Stimulated activated naive CD8-positive, alpha-beta T cell treated with anti-CD3 and anti-CD28 coated beads, Interleukin-15, amount 100 ng/mL, for 72 hours (primary cell): Measurements from ENCODE around the gene SLC50A1.

Experiments
- ATAC-seq: fragments of 150-1000 bp; cut with Tn5 transposase; 2 replicates; pipeline ENCODE4 v1.10.0; 2021; ENCODE audit warnings: mild to moderate bottlenecking, moderate library complexity
- DNase-seq, 2 donors: peaks; one replicate each; pipeline ENCODE4 v3.0.0; 2021 to 2022
- H3K27ac Mint-ChIP-seq, 2 donors: one replicate each; pipeline ENCODE4 v1.8.0; 2022; ENCODE audit warnings: mild to moderate bottlenecking in 2 of 2, mixed read lengths in 2 of 2, moderate library complexity in 2 of 2
- H3K27me3 Mint-ChIP-seq: one replicate; pipeline ENCODE4 v1.8.0; 2022; ENCODE audit warnings: mixed read lengths
- H3K4me1 Mint-ChIP-seq: one replicate; pipeline ENCODE4 v1.8.0; 2022; ENCODE audit warnings: mild to moderate bottlenecking, mixed read lengths
- H3K4me3 Mint-ChIP-seq, 2 donors: one replicate each; pipeline ENCODE4 v1.8.0; 2022; ENCODE audit warnings: mild to moderate bottlenecking in 2 of 2, mixed read lengths in 2 of 2, moderate library complexity in 1 of 2
- H3K9me3 Mint-ChIP-seq, 2 donors: one replicate each; pipeline ENCODE4 v1.8.0; 2022; ENCODE audit warnings: mixed read lengths in 2 of 2

The SLC50A1 gene

GRCh38 chr1:155170101-155170785 is 34.6 kb downstream of the SLC50A1 start:
- DNase-seq (no peak), ATAC-seq (no peak)
- Mint-ChIP-seq H3K27ac (no peak overlapping the region), H3K9me3 (no peaks in the 10 kb centered on the region), H3K27me3 (peaks cover 7% of the 10 kb centered on the region), H3K4me3 (no peak overlapping the region), H3K4me1 (peaks cover 54% of the 10 kb centered on the region)

- Mint-ChIP-seq H3K4me3 (peak overlapping the region in 1 of 2 donors; percentile 29), H3K9me3 (no peaks in the 10 kb centered on the region), H3K27me3 (peaks cover 7% of the 10 kb centered on the region), H3K27ac (no peak overlapping the region), H3K4me1 (peaks cover 60% of the 10 kb centered on the region)
- ATAC-seq (no peak), DNase-seq (no peak)
Observed at GRCh38 chr1:155170806-155171205, 35.2 kb downstream of the SLC50A1 start.

GRCh38 chr1:155171836-155172731 is 36.4 kb downstream of the SLC50A1 start:
- Mint-ChIP-seq H3K27ac (peak overlapping the region; percentile 77 to 99), H3K9me3 (no peaks in the 10 kb centered on the region), H3K27me3 (peaks cover under 1% of the 10 kb centered on the region), H3K4me3 (peak overlapping the region; percentile 96 to 99), H3K4me1 (peaks cover 67% of the 10 kb centered on the region)
- DNase-seq, result no peak
- peak; percentile 37 for ATAC-seq

GRCh38 chr1:155172732-155173477 is 37.3 kb downstream of the SLC50A1 start, which contains the start of gene KRTCAP2:
Gene KRTCAP2 (minus strand): TSS chr1:155173304. CDS start chr1:155173224, 80 bp downstream.
- peak; percentile 93 to 96 for DNase-seq
- H3K4me1 Mint-ChIP-seq, result peaks cover 64% of the 10 kb centered on the region
- ATAC-seq, result peak; percentile 86
- no peaks in the 10 kb centered on the region for H3K27me3 Mint-ChIP-seq
- no peaks in the 10 kb centered on the region for H3K9me3 Mint-ChIP-seq
- H3K4me3 Mint-ChIP-seq, result peak within 1 kb of the TSS; percentile 96 to 99
- peak within 1 kb of the TSS; percentile 99 for H3K27ac Mint-ChIP-seq

GRCh38 chr1:155173478-155174323 is 38.0 kb downstream of the SLC50A1 start, which contains the start of gene TRIM46:
Gene TRIM46 (plus strand): TSS chr1:155173849. CDS start chr1:155173967, 118 bp downstream.
- no peaks in the 10 kb centered on the region for H3K27me3 Mint-ChIP-seq
- peaks cover 61% of the 10 kb centered on the region for H3K4me1 Mint-ChIP-seq
- peak within 1 kb of the TSS; percentile 99 for H3K27ac Mint-ChIP-seq
- peak within 1 kb of the TSS; percentile 96 to 99 for H3K4me3 Mint-ChIP-seq
- no peaks in the 10 kb centered on the region for H3K9me3 Mint-ChIP-seq
- peak; percentile 63 to 77 for DNase-seq
- ATAC-seq, result peak; percentile 57

- DNase-seq, result peak in 1 of 2 donors; percentile 57
- peaks cover 61% of the 10 kb centered on the region for H3K4me1 Mint-ChIP-seq
- H3K9me3 Mint-ChIP-seq, result no peaks in the 10 kb centered on the region
- no peaks in the 10 kb centered on the region for H3K27me3 Mint-ChIP-seq
- peak overlapping the region; percentile 96 to 99 for H3K4me3 Mint-ChIP-seq
- peak overlapping the region; percentile 99 for H3K27ac Mint-ChIP-seq
- no peak for ATAC-seq
Observed at GRCh38 chr1:155174324-155175280, 39.0 kb downstream of the SLC50A1 start.

GRCh38 chr1:155175281-155175926 is 39.8 kb downstream of the SLC50A1 start:
- ATAC-seq (no peak), DNase-seq (no peak)
- Mint-ChIP-seq H3K4me3 (peak overlapping the region; percentile 96 to 99), H3K27me3 (no peaks in the 10 kb centered on the region), H3K27ac (no peak overlapping the region), H3K4me1 (peaks cover 61% of the 10 kb centered on the region), H3K9me3 (no peaks in the 10 kb centered on the region)

- peak; percentile 42 to 57 for DNase-seq
- no peaks in the 10 kb centered on the region for H3K27me3 Mint-ChIP-seq
- H3K27ac Mint-ChIP-seq, result peak overlapping the region in 1 of 2 donors; percentile 40
- peak; percentile 31 for ATAC-seq
- peak overlapping the region; percentile 5 to 31 for H3K4me3 Mint-ChIP-seq
- peaks cover 61% of the 10 kb centered on the region for H3K4me1 Mint-ChIP-seq
- H3K9me3 Mint-ChIP-seq, result no peaks in the 10 kb centered on the region
Observed at GRCh38 chr1:155175927-155176371, 40.3 kb downstream of the SLC50A1 start.

- Mint-ChIP-seq H3K27me3 (no peaks in the 10 kb centered on the region), H3K4me1 (peaks cover 55% of the 10 kb centered on the region), H3K4me3 (peak overlapping the region; percentile 8 to 31), H3K27ac (peak overlapping the region in 1 of 2 donors; percentile 13), H3K9me3 (no peaks in the 10 kb centered on the region)
- DNase-seq (peak; percentile 83 to 84), ATAC-seq (peak; percentile 52)
Observed at GRCh38 chr1:155176544-155177071, 41.0 kb downstream of the SLC50A1 start.

GRCh38 chr1:155177192-155177917 is 41.7 kb downstream of the SLC50A1 start:
- ATAC-seq (no peak), DNase-seq (peak in 1 of 2 donors; percentile 10)
- H3K4me1 Mint-ChIP-seq, result peaks cover 48% of the 10 kb centered on the region
- no peak overlapping the region for H3K4me3 Mint-ChIP-seq
- no peaks in the 10 kb centered on the region for H3K9me3 Mint-ChIP-seq
- H3K27me3 Mint-ChIP-seq, result no peaks in the 10 kb centered on the region
- no peak overlapping the region for H3K27ac Mint-ChIP-seq

GRCh38 chr1:155177918-155178281 is 42.2 kb downstream of the SLC50A1 start:
- Mint-ChIP-seq H3K27me3 (no peaks in the 10 kb centered on the region), H3K27ac (no peak overlapping the region), H3K4me1 (peaks cover 47% of the 10 kb centered on the region), H3K4me3 (no peak overlapping the region), H3K9me3 (no peaks in the 10 kb centered on the region)
- DNase-seq (peak in 1 of 2 donors; percentile 6), ATAC-seq (no peak)

- H3K27me3 Mint-ChIP-seq, result no peaks in the 10 kb centered on the region
- DNase-seq, result peak in 1 of 2 donors; percentile 7
- H3K4me1 Mint-ChIP-seq, result peaks cover 41% of the 10 kb centered on the region
- no peak overlapping the region for H3K27ac Mint-ChIP-seq
- no peak overlapping the region for H3K4me3 Mint-ChIP-seq
- H3K9me3 Mint-ChIP-seq, result no peaks in the 10 kb centered on the region
- no peak for ATAC-seq
Observed at GRCh38 chr1:155178441-155179111, 42.9 kb downstream of the SLC50A1 start.
